Measurements from ENCODE around the gene ANO3. TPM values are rescaled to one million over a fixed set of nuclear protein-coding genes. Genes with fewer than 3 reads are reported as not detected.

Gene ANO3
- total and polyA plus RNA-seq, 2 of the 8 experiments (the other 6 are each of a cell fraction or from before 2014, with no cell fraction given) = not detected

DNA sequence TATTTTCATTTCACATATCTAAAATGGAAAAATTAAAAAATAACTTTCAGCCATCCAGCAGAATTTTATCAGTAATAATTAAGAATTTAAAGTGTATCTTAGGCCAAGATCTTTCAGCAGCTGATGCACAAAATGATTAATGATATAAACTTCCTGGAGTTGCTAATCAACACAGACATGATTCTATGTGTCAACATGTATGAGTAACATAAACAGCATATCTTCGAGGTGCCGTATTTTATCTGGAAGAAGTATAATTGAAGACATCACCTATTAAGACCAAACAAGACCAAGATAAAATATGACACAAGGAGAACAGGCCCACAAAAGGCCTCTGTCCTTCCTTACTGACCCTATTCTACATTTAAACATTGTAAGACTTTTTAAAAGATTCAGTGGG is 344.7 kb downstream of the ANO3 start:
- Histone ChIP-seq H3K14ac (ENCODE audit: insufficient read length) (no peak overlapping the region), H3K79me2 (ENCODE audit: control insufficient read depth in 1 of 2, insufficient read depth in 2 of 2, low read length in 2 of 2) (no peaks in the 10 kb centered on the region), H3K79me1 (ENCODE audit: low read depth, low read length) (no peaks in the 10 kb centered on the region), H2AFZ (ENCODE audit: low read length) (no peak overlapping the region), H3K18ac (ENCODE audit: extremely low read depth, low read length) (no peak overlapping the region), H3K23me2 (ENCODE audit: low read depth, low read length) (no peaks in the 10 kb centered on the region; the same call in 1 of the 2 replicates), H3K9ac (replicated peaks in 1 of 4; ENCODE audit: extremely low read depth in 1 of 4, low read depth in 3 of 4, low read length in 3 of 4) (peak overlapping the region in 1 of 4 experiments; percentile 1; a peak in 1 of 7 replicates), H3K27ac (ENCODE audit: low read depth, low read length) (no peak overlapping the region), H4K8ac (ENCODE audit: extremely low read depth, insufficient read depth, low read length) (no peak overlapping the region), H3K4me2 (ENCODE audit: insufficient read depth in 1 of 2, low read depth in 2 of 2, low read length in 2 of 2) (no peak overlapping the region), H3K56ac (replicated peaks; ENCODE audit: insufficient read length, low read depth, low read length) (no peak overlapping the region), H2BK12ac (ENCODE audit: low read depth, low read length) (no peak overlapping the region), H2BK5ac (ENCODE audit: low read depth, low read length) (no peak overlapping the region), H2BK20ac (ENCODE audit: low read length) (no peak overlapping the region), H3K9me3 (ENCODE audit: insufficient read depth in 2 of 2, low read depth in 1 of 2, low read length in 1 of 2) (no peaks in the 10 kb centered on the region), H3K36me3 (ENCODE audit: control insufficient read depth in 2 of 4, insufficient read depth in 4 of 4, low read length in 3 of 4) (no peaks in the 10 kb centered on the region), H4K5ac (ENCODE audit: insufficient read length, low read depth, low read length) (no peak overlapping the region), H2BK15ac (ENCODE audit: low read length) (no peak overlapping the region), H3K4ac (replicated peaks; ENCODE audit: insufficient read length, low read depth, low read length) (no peak overlapping the region), H4K20me1 (replicated peaks in 1 of 2; ENCODE audit: control insufficient read depth in 1 of 2, insufficient read depth in 2 of 2, low read length in 2 of 2) (no peaks in the 10 kb centered on the region), H4K91ac (replicated peaks; ENCODE audit: insufficient read length, low read length) (no peak overlapping the region), H3K23ac (ENCODE audit: insufficient read length) (no peak overlapping the region), H2AK5ac (ENCODE audit: low read depth, low read length) (no peak overlapping the region), H3K27me3 (replicated peaks in 1 of 4; ENCODE audit: control insufficient read depth in 3 of 4, extremely low read depth in 1 of 4, insufficient read depth in 3 of 4, low read length in 3 of 4) (no peaks in the 10 kb centered on the region), H2BK120ac (replicated peaks; ENCODE audit: low read depth, low read length) (no peak overlapping the region), H3K4me3 (ENCODE audit: extremely low read depth in 1 of 4, insufficient read depth in 2 of 4, low read depth in 3 of 4, low read length in 4 of 4) (no peak overlapping the region), H3K4me1 (replicated peaks in 1 of 4; ENCODE audit: control insufficient read depth in 3 of 4, insufficient read depth in 4 of 4, low read length in 3 of 4) (no peaks in the 10 kb centered on the region)
- WGBS, 2 experiments (ENCODE audit: extremely low coverage in 1 of 2, insufficient coverage in 1 of 2, insufficient read length in 1 of 2, insufficient replicate concordance in 2 of 2, low coverage in 1 of 2, low lambda C conversion rate in 2 of 2, missing lambda C conversion rate in 1 of 2) = 89% methylated on average over 2 of the region's 2 CpGs; no CpG with 5 or more reads in 1 of the 2 experiments
- TF ChIP-seq CBX5 (IDR thresholded peaks at IDR 0.05; ENCODE audit: low read depth, low read length) = no peak
- FAIRE-seq (no peak), DNase-seq (ENCODE audit: low read depth in 1 of 2, low spot score in 2 of 2) (no peak)
- CTCF ChIA-PET (ENCODE audit: partially characterized antibody) = no interaction called here
- POLR2A ChIA-PET (ENCODE audit: partially characterized antibody) = no interaction called here
